Heart right ventricle (tissue), 16 donors: Measurements from ENCODE around the gene KIF3A. TPM values are rescaled to one million over a fixed set of nuclear protein-coding genes. Genes with fewer than 3 reads are reported as not detected.

Experiments
- ATAC-seq, 8 donors: fragments of 200-7000 bp; cut with Tn5 transposase; one replicate each; pipeline ENCODE4 v1.9.1; 2020; ENCODE audit warnings: mild to moderate bottlenecking in 8 of 8, moderate library complexity in 8 of 8, moderate number of reproducible peaks in 1 of 8
- DNase-seq, 2 donors: peaks; one replicate each; pipeline ENCODE4 v3.0.0-alpha.2; 2020
- H3K27ac ChIP-seq, 10 donors: fragments of 200-600 bp; sonication (generic) in 2 of 10; one replicate each; pipeline versions ENCODE4 v1.5.0 to v1.8.0; 2020 to 2022; ENCODE audit warnings: mild to moderate bottlenecking in 3 of 10
- H3K27me3 ChIP-seq, 7 donors: fragments of 200-600 bp; one replicate each; pipeline ENCODE4 v1.8.0; 2021 to 2022; ENCODE audit warnings: mild to moderate bottlenecking in 2 of 7
- H3K36me3 ChIP-seq, 9 donors: fragments of 200-600 bp; sonication (generic) in 1 of 9; one replicate each; pipeline versions ENCODE4 v1.5.0 to v1.8.0; 2020 to 2022; ENCODE audit warnings: mild to moderate bottlenecking in 2 of 9
- H3K4me1 ChIP-seq, 9 donors: fragments of 200-600 bp; sonication (generic) in 1 of 9; one replicate each; pipeline versions ENCODE4 v1.5.0 to v1.8.0; 2020 to 2022; ENCODE audit warnings: mild to moderate bottlenecking in 4 of 9
- H3K4me3 ChIP-seq, 10 donors: fragments of 200-600 bp; sonication (generic) in 2 of 10; one replicate each; pipeline versions ENCODE4 v1.5.0 to v1.8.0; 2020 to 2022; ENCODE audit warnings: mild to moderate bottlenecking in 7 of 10, moderate library complexity in 2 of 10
- H3K9me3 ChIP-seq, 11 donors: fragments of 200-600 bp in 10 of 11; sonication (generic) in 2 of 11; one replicate each; pipeline versions ENCODE4 v1.5.0 to v1.8.0; 2013 to 2022; ENCODE audit warnings: mild to moderate bottlenecking in 2 of 11, control low read depth in 1 of 11, moderate library complexity in 1 of 11
- WGBS, 2 donors: extraction: QIAGEN DNeasy Blood & Tissue Kit; methylation state at CpG; one replicate each; pipeline ENCODE4 v1.1.7; 2013; ENCODE audit warnings: inconsistent platforms in 1 of 2; 5-methylcytosine and 5-hydroxymethylcytosine counted together
- intact Hi-C, 10 donors: fragments of 100-400 bp; cut with DNase I; formaldehyde crosslinking; loops; one replicate each; pipeline versions ENCODE4 v1.11.1 to v1.14.2; 2022
- polyA plus RNA-seq, 2 donors: library from polyadenylated mRNA; stranded (reverse); fragments of 200-250 nt; gene quantifications; one replicate each; pipeline ENCODE4 v1.2.3, GENCODE V29; 2013
- total RNA-seq, 10 donors: library from RNA; stranded (reverse); fragmentation: NEBNext Ultra II Directional in 3 of 10; extraction: Animal tissue kit (Norgen Biotek cat#: 25700) in 3 of 10; gene quantifications; one replicate each; pipeline versions ENCODE4 v1.2.1 to v1.2.4, GENCODE V29; 2021 to 2023
- TF ChIP-seq, protein P1 (sequence below), 9 donors: fragments of 200-600 bp; sonication (generic) in 2 of 9; IDR thresholded peaks; one replicate each; pipeline versions ENCODE4 v1.5.0 to v1.8.0; 2021 to 2022; ENCODE audit warnings: antibody characterized with exemption in 9 of 9, mild to moderate bottlenecking in 5 of 9, moderate library complexity in 1 of 9
- donor health status: Arrhythmogenic right ventricular cardiomyopathy.
- donor health status: ischemic (EF 13 %, LVEDD 7.1; RV severe dilation, severe dysfunction).
- donor health status: healthy with polysubstance abuse.
- donor health status: DM: no; HTN: yes; CAD: no.
- donor health status: DM: no; HTN: no; CAD: no.
- donor health status: ischemic (EF 25% LVEDD 6.9; RV normal size, moderate dysfunction).
- donor health status: ischemic (EF 25% LVEDD 5.7; RV mildly dilated, moderate dysfunction).
- donor health status: healthy.
- donor health status: DM: yes; HTN: yes; CAD: no.
- donor health status: Ischemic cardiomyopathy.
- donor health status: ischemic (EF 35%, LVEDD 5.7; RV mildly dilated, moderate dysfunction).
- donor health status: nonischemic (EF 11% LVEDD 7.7; RV severe dilation, severe dysfunction).
- donor health status: DM: yes; HTN: yes; CAD: no.
- donor health status: PGD.
- donor health status: ischemic (EF 29% LVEDD 5.4; RV normal size, mild dysfunction).
- donor health status: nonischemic (EF 23%, LVEDD 6.1; RV moderate dilation, normal function).

KIF3A gene
- total and polyA plus RNA-seq, 12 donors: 2.2 to 18.6 (median 12.5) TPM

DNA sequence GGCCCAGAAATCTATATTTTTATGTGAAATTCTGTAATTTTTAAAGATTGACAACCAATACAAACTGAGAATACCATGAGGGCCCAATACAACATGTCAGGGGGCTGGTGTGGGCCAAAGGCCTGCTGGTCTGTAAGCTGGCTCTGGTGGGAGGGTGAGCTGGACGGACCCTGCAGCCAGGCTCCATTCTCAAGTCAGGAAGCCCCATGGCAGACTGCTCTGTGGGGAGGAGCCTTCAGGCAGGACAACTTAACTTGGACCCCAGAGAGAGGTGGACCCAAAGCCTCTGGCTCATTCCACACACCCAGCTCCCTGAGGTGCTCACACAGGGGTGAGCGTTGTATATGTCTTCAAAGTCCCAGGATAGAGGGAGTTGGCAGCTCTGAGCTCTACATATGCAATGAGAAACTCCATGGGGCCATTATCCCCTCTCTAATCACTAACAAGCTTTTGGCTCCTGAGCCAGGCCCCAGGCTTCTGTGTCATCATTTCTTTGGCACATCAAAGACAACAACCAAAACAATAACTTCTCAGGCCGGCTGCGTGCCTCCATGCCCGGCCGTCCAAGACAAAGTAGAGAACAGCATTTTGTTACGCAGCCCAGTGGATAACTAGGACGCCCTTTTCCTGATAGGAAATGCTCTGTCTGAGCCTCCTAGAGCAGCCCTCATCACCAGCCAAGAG, 33.3 kb upstream of the KIF3A start:
- Histone ChIP-seq H3K4me1 (peaks cover 27 to 96% (median 83%) of the 10 kb centered on the region in 9 donors), H3K4me3 (no peak overlapping the region), H3K27me3 (peaks cover 0 to 2% (median 0%) of the 10 kb centered on the region in 7 donors), H3K9me3 (no peaks in the 10 kb centered on the region), H3K27ac (peak overlapping the region in 9 of 10 donors; percentile 13 to 91 (median 74)), H3K36me3 (no peaks in the 10 kb centered on the region)
- ATAC-seq: peak in 2 of 8 donors; percentile 12 to 27
- no peak for DNase-seq
- 69 to 72% methylated on average over 8 of the region's 8 CpGs for WGBS, 2 donors
- intact Hi-C loops: loop anchor here in 1 of 10 donors (5.0 kb wide), 2 partner anchors 33 to 47 kb away; partner anchors contain the start of gene KIF3A
- TF ChIP-seq, protein P1, sequence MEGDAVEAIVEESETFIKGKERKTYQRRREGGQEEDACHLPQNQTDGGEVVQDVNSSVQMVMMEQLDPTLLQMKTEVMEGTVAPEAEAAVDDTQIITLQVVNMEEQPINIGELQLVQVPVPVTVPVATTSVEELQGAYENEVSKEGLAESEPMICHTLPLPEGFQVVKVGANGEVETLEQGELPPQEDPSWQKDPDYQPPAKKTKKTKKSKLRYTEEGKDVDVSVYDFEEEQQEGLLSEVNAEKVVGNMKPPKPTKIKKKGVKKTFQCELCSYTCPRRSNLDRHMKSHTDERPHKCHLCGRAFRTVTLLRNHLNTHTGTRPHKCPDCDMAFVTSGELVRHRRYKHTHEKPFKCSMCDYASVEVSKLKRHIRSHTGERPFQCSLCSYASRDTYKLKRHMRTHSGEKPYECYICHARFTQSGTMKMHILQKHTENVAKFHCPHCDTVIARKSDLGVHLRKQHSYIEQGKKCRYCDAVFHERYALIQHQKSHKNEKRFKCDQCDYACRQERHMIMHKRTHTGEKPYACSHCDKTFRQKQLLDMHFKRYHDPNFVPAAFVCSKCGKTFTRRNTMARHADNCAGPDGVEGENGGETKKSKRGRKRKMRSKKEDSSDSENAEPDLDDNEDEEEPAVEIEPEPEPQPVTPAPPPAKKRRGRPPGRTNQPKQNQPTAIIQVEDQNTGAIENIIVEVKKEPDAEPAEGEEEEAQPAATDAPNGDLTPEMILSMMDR (IDR thresholded peaks at IDR 0.05): no peak

DNA sequence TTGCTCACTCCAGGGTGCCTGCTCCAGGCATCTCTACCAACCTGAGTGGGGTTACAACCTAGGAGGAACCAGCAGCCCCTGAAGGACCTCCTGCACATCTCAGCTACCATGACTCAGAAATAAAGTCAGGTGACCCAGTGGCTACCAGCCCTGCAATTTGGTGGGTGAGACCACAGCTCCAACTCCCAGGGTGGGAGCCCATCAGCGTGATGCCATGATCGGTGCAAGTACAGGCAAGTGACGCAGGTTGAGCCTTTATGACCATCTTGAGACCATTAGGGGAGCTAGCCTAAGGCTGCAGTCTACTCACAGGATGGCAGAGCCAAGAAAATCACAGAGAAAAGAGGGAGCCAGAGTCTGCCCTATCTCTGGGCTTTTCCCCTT, 31.1 kb upstream of the KIF3A start:
- DNase-seq (no peak), ATAC-seq (no peak)
- H3K4me1 ChIP-seq: peaks cover 24 to 84% (median 66%) of the 10 kb centered on the region in 9 donors

DNA sequence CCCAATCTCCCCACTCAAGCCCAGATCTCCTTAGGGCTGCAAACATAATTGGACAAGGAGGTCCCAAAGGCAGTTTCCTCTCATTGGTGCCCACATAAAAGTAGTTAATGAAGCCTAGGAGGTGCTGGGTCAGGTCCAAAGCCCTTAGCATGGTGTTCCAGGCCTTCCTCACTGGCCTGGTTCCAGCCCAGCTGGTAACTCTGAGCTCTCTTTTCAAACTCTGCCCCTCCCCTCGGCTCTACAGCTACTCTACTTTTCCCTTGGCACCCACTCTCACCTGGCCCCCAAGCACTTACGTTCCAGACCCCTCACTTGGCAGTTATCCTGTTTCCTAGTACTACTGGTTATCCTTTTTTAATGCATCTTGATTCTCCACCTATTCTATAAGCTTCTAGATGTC, 29.8 kb upstream of the KIF3A start:
- whole genome bisulfite sequencing, 2 donors: 24 to 26% methylated on average over 2 of the region's 2 CpGs
- ATAC-seq (peak in 1 of 8 donors; percentile 5), DNase-seq (no peak)
- intact Hi-C loops: no loop called here
- H3K9me3 ChIP-seq: no peaks in the 10 kb centered on the region
- TF ChIP-seq, protein P1 (IDR thresholded peaks at IDR 0.05): no peak
- no peaks in the 10 kb centered on the region for H3K27me3 ChIP-seq
- peak overlapping the region in 1 of 10 donors; percentile 5 for H3K4me3 ChIP-seq
- H3K27ac ChIP-seq: peak overlapping the region in 6 of 10 donors; percentile 23 to 64 (median 35)
- peaks cover 24 to 71% (median 54%) of the 10 kb centered on the region in 9 donors for H3K4me1 ChIP-seq
- H3K36me3 ChIP-seq: peaks cover 0 to 33% (median 23%) of the 10 kb centered on the region in 9 donors

More for the DNA sequence above, 31.1 kb upstream of the KIF3A start:
- TF ChIP-seq, protein P1 (IDR thresholded peaks at IDR 0.05): no peak
- intact Hi-C loops: no loop called here
- H3K27ac ChIP-seq: peak overlapping the region in 2 of 10 donors; percentile 37 to 51
- H3K9me3 ChIP-seq: no peaks in the 10 kb centered on the region
- WGBS, 2 donors: 97 to 100% methylated on average over 3 of the region's 3 CpGs
- H3K4me3 ChIP-seq: no peak overlapping the region
- H3K36me3 ChIP-seq: peaks cover 0 to 20% (median 16%) of the 10 kb centered on the region in 9 donors
- H3K27me3 ChIP-seq: no peaks in the 10 kb centered on the region

DNA sequence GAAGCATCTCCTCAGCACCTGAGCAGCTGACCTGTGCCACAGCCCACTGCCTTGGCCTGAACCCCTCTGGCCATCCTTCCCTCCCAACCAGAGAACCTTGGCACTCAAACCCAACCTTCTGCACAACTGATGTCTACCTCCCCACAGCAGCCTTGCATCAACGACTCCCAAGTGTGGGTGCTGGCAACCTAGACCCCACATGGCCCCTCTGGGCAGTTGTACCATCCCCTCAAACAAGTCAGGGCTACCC, 29.4 kb upstream of the KIF3A start:
- Histone ChIP-seq H3K9me3 (no peaks in the 10 kb centered on the region), H3K4me3 (no peak overlapping the region), H3K27ac (peak overlapping the region in 1 of 10 donors; percentile 40), H3K36me3 (peaks cover 0 to 38% (median 28%) of the 10 kb centered on the region in 9 donors), H3K27me3 (no peaks in the 10 kb centered on the region), H3K4me1 (peaks cover 21 to 66% (median 50%) of the 10 kb centered on the region in 9 donors)
- intact Hi-C loops: no loop called here
- ATAC-seq (no peak), DNase-seq (no peak)
- TF ChIP-seq, protein P1 (IDR thresholded peaks at IDR 0.05): no peak
- WGBS, 2 donors: 86 to 93% methylated on average over 1 of the region's 1 CpG
